ENCODE measurements around the gene TRMU.

GRCh38 chr22:46401370-46401769 lies 65.9 kb downstream of the TRMU start:
- TF ChIP-seq CTCF (optimal IDR thresholded peaks at IDR 0.05 in 1 of 3, IDR thresholded peaks at IDR 0.05 in 1 of 3, conservative IDR thresholded peaks at IDR 0.05 in 1 of 3; ENCODE audit: extremely low read depth in 1 of 3, insufficient read depth in 2 of 3, low read length in 3 of 3) (no peak), EZH2 (IDR thresholded peaks at IDR 0.05; ENCODE audit: low read length) (no peak)

All from keratinocyte (primary cell).